HG02885 (cell line): ENCODE results near the gene THOC2.
A peak's percentile ranks its signal among the peaks of the same experiment; 100 is the strongest.
"Not testable (repeated sequence)": the region's sequence is repeated elsewhere in the genome, so short reads cannot be mapped to it uniquely, and the experiment has no call there.

Source experiments
- ATAC-seq: cut with Tn5 transposase; IDR thresholded peaks from one replicate; pipeline ENCODE4 v1.9.1; 2021; ENCODE audit warnings: mild to moderate bottlenecking; ENCODE audit not compliant: unreplicated experiment, poor library complexity

THOC2 gene

GRCh38 chrX:123732670-123733363 is at the start of gene THOC2:
TSS of gene THOC2 (minus strand) at chrX:123733052. CDS start at chrX:123733022, 30 bp downstream.
- peak; percentile 78 for ATAC-seq

- ATAC-seq: not testable (repeated sequence)
These were observed 48.9 kb upstream of the THOC2 start for GRCh38 chrX:123781786-123782185.

- no peak for ATAC-seq
These were observed 47.1 kb upstream of the THOC2 start for GRCh38 chrX:123779908-123780396.

- ATAC-seq: no peak
These were observed 40.6 kb upstream of the THOC2 start for GRCh38 chrX:123773258-123773988.

GRCh38 chrX:123771449-123772064 is 38.7 kb upstream of the THOC2 start:
- no peak for ATAC-seq

- peak; percentile 83 for ATAC-seq
These were observed 32.4 kb upstream of the THOC2 start for GRCh38 chrX:123764967-123765871.

GRCh38 chrX:123759849-123760248 is 27.0 kb upstream of the THOC2 start:
- not testable (repeated sequence) for ATAC-seq

GRCh38 chrX:123757794-123758193 is 24.9 kb upstream of the THOC2 start:
- not testable (repeated sequence) for ATAC-seq

- ATAC-seq: no peak
These were observed 23.5 kb upstream of the THOC2 start for GRCh38 chrX:123756320-123756719.

GRCh38 chrX:123755107-123755506 is 22.3 kb upstream of the THOC2 start:
- no peak for ATAC-seq

- no peak for ATAC-seq
These were observed 21.0 kb upstream of the THOC2 start for GRCh38 chrX:123753656-123754350.

- ATAC-seq: no peak
These were observed 16.8 kb upstream of the THOC2 start for GRCh38 chrX:123749643-123750042.

GRCh38 chrX:123745511-123745910 is 12.7 kb upstream of the THOC2 start:
- no peak for ATAC-seq

GRCh38 chrX:123743312-123743711 is 10.5 kb upstream of the THOC2 start:
- ATAC-seq: no peak

GRCh38 chrX:123742440-123742839 is 9.6 kb upstream of the THOC2 start:
- no peak for ATAC-seq

- no peak for ATAC-seq
These were observed 7.7 kb upstream of the THOC2 start for GRCh38 chrX:123740536-123740935.

- no peak for ATAC-seq
These were observed 7.2 kb upstream of the THOC2 start for GRCh38 chrX:123740006-123740405.

GRCh38 chrX:123739474-123739873 is 6.6 kb upstream of the THOC2 start:
- no peak for ATAC-seq

GRCh38 chrX:123738378-123738940 is 5.6 kb upstream of the THOC2 start:
- no peak for ATAC-seq
